Heart left ventricle (tissue), 13 donors: ENCODE results near the gene MVD.

Experiments
- CTCF ChIP-seq, 12 donors: fragments of 200-600 bp; sonication (generic) in 4 of 12; IDR thresholded peaks; one replicate each; pipeline versions ENCODE4 v1.5.0 to v1.8.0; 2018 to 2022; ENCODE audit warnings: antibody characterized with exemption in 12 of 12, mild to moderate bottlenecking in 5 of 12
- POLR2A ChIP-seq, 2 donors: fragments of 450-650 bp; IDR thresholded peaks; one replicate each; pipeline ENCODE4 v1.6.1; 2017; ENCODE audit warnings: antibody characterized with exemption in 2 of 2, mild to moderate bottlenecking in 2 of 2, moderate library complexity in 2 of 2
- donor health status: ischemic (EF 13 %, LVEDD 7.1; RV severe dilation, severe dysfunction).
- donor health status: DM: no; HTN: yes; CAD: no.
- donor health status: DM: no; HTN: no; CAD: no.
- donor health status: ischemic (EF 25% LVEDD 6.9; RV normal size, moderate dysfunction).
- donor health status: ischemic (EF 25% LVEDD 5.7; RV mildly dilated, moderate dysfunction).
- donor health status: ischemic (EF 35%, LVEDD 5.7; RV mildly dilated, moderate dysfunction).
- donor health status: nonischemic (EF 11% LVEDD 7.7; RV severe dilation, severe dysfunction).
- donor health status: DM: yes; HTN: yes; CAD: no.
- donor health status: PGD.
- donor health status: ischemic (EF 29% LVEDD 5.4; RV normal size, mild dysfunction).
- donor health status: nonischemic (EF 23%, LVEDD 6.1; RV moderate dilation, normal function).

- TF ChIP-seq CTCF (IDR thresholded peaks at IDR 0.05) (no peak), POLR2A (IDR thresholded peaks at IDR 0.05) (no peak)
Observed at GRCh38 chr16:88617268-88618031, 45.4 kb downstream of the MVD start.
